CD4-positive, alpha-beta T cell treated with Interleukin-6 at 100 ng/mL for 8 hours (primary cell): ENCODE data around the gene FARS2.
"Not testable (repeated sequence)": the region's sequence is repeated elsewhere in the genome, so short reads cannot be mapped to it uniquely, and the experiment has no call there.

Experiments used
- DNase-seq: peaks from one replicate; pipeline ENCODE4 v3.0.0-alpha.2; 2020; ENCODE audit warnings: mixed read lengths, low spot score

FARS2 gene

GRCh38 chr6:5537967-5538366, 276.7 kb downstream of the FARS2 start:
- no peak for DNase-seq

- DNase-seq = no peak
Observed at GRCh38 chr6:5540370-5540769, 279.1 kb downstream of the FARS2 start.

- DNase-seq = no peak
Observed at GRCh38 chr6:5541025-5541424, 279.7 kb downstream of the FARS2 start.

GRCh38 chr6:5541751-5542432, 280.6 kb downstream of the FARS2 start:
- no peak for DNase-seq

GRCh38 chr6:5547556-5547955, 286.2 kb downstream of the FARS2 start:
- no peak for DNase-seq

- no peak for DNase-seq
Observed at GRCh38 chr6:5550631-5551030, 289.3 kb downstream of the FARS2 start.

GRCh38 chr6:5552243-5552642, 290.9 kb downstream of the FARS2 start:
- DNase-seq = no peak

- no peak for DNase-seq
Observed at GRCh38 chr6:5553767-5554166, 292.5 kb downstream of the FARS2 start.

GRCh38 chr6:5554226-5554625, 292.9 kb downstream of the FARS2 start:
- no peak for DNase-seq

GRCh38 chr6:5556011-5556410, 294.7 kb downstream of the FARS2 start:
- no peak for DNase-seq

GRCh38 chr6:5557506-5557905, 296.2 kb downstream of the FARS2 start:
- no peak for DNase-seq

- DNase-seq = no peak
Observed at GRCh38 chr6:5559651-5560050, 298.3 kb downstream of the FARS2 start.

GRCh38 chr6:5562277-5562676, 301.0 kb downstream of the FARS2 start:
- no peak for DNase-seq

- no peak for DNase-seq
Observed at GRCh38 chr6:5563086-5563485, 301.8 kb downstream of the FARS2 start.

- DNase-seq = not testable (repeated sequence)
Observed at GRCh38 chr6:5564746-5565145, 303.4 kb downstream of the FARS2 start.

- no peak for DNase-seq
Observed at GRCh38 chr6:5565971-5566370, 304.7 kb downstream of the FARS2 start.

- DNase-seq = no peak
Observed at GRCh38 chr6:5566718-5567117, 305.4 kb downstream of the FARS2 start.

- no peak for DNase-seq
Observed at GRCh38 chr6:5567352-5567751, 306.0 kb downstream of the FARS2 start.

GRCh38 chr6:5567890-5568289, 306.6 kb downstream of the FARS2 start:
- no peak for DNase-seq

GRCh38 chr6:5569491-5569890, 308.2 kb downstream of the FARS2 start:
- no peak for DNase-seq

- no peak for DNase-seq
Observed at GRCh38 chr6:5570641-5571040, 309.3 kb downstream of the FARS2 start.

GRCh38 chr6:5580736-5581581, 319.6 kb downstream of the FARS2 start:
- peak; percentile 3 for DNase-seq

GRCh38 chr6:5582762-5583161, 321.4 kb downstream of the FARS2 start:
- no peak for DNase-seq

GRCh38 chr6:5583528-5583927, 322.2 kb downstream of the FARS2 start:
- no peak for DNase-seq
